HUES48 (cell line): ENCODE results near the gene TRPV5.

Experiments
- H3K27ac ChIP-seq: one replicate; pipeline ENCODE4 v1.7.0; 2013; ENCODE audit warnings: low read depth, low read length, inconsistent platforms
- H3K27me3 ChIP-seq: 2 replicates; pipeline ENCODE4 v1.6.1; 2013; ENCODE audit warnings: mild to moderate bottlenecking, low read length; ENCODE audit not compliant: control insufficient read depth, insufficient read depth
- H3K36me3 ChIP-seq: 2 replicates; pipeline ENCODE4 v1.6.1; 2013; ENCODE audit warnings: low read length; ENCODE audit not compliant: control insufficient read depth, insufficient read depth
- H3K4me1 ChIP-seq: 2 replicates; pipeline ENCODE4 v1.6.1; 2013; ENCODE audit warnings: mild to moderate bottlenecking, low read length; ENCODE audit not compliant: control insufficient read depth, insufficient read depth
- H3K4me3 ChIP-seq: 2 replicates; pipeline ENCODE4 v1.5.1; 2013; ENCODE audit warnings: mild to moderate bottlenecking, low read depth, low read length
- H3K9ac ChIP-seq: 2 replicates; pipeline ENCODE4 v1.6.1; 2013; ENCODE audit warnings: mild to moderate bottlenecking, low read depth, low read length, moderate library complexity
- H3K9me3 ChIP-seq: 2 replicates; pipeline ENCODE4 v1.6.1; 2013; ENCODE audit warnings: low read length; ENCODE audit not compliant: control insufficient read depth, insufficient read depth

The TRPV5 gene

DNA sequence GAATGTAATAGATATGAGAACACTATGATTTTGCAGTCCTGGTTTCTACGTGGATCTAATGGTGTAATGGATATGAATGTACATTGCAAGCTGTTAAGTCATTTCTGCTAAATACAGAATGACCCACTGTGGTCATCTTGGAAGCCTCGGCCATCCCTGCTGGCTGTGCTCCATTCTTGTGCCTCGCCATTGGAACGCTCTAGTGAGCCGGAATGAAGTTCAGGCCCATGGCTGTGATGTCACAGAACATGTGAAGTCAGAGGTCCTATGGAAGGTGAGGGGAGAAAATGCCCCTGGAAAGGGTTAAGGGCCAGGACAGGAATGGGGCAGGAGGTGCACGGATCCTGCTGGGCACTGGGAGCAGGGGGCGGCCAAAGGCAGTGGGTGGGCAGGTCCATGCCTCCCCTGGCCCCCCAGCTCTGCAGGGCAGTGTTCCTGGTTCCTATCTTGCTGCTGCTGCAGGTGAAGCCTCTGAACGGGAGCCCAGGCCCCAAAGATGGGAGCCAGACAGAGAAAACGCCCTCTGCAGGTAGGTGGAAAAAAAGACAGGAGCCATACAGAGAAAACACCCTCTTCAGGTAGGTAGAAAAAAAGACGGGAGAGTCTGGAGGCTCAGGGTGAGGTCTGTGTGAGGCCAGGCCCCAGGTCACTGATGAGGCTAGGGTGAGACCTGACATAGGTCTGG is 5.8 kb upstream of the TRPV5 start, which contains the start of gene LLCFC1:
Gene LLCFC1, plus strand, starts transcription at position 259 of the 685 bp plus-strand sequence. Its CDS starts 138 bp downstream, at position 397.
- H3K9ac ChIP-seq = no peak within 1 kb of the TSS
- H3K27me3 ChIP-seq = no peaks in the 10 kb centered on the region
- no peaks in the 10 kb centered on the region for H3K36me3 ChIP-seq
- H3K4me3 ChIP-seq = no peak within 1 kb of the TSS
- no peaks in the 10 kb centered on the region for H3K4me1 ChIP-seq
- no peak within 1 kb of the TSS for H3K27ac ChIP-seq
- no peaks in the 10 kb centered on the region for H3K9me3 ChIP-seq

- Histone ChIP-seq H3K36me3 (no peaks in the 10 kb centered on the region), H3K4me1 (no peaks in the 10 kb centered on the region), H3K27ac (no peak overlapping the region), H3K9ac (no peak overlapping the region), H3K27me3 (no peaks in the 10 kb centered on the region), H3K4me3 (no peak overlapping the region), H3K9me3 (no peaks in the 10 kb centered on the region)
These were observed 5.1 kb upstream of the TRPV5 start for GRCh38 chr7:142938611-142939010.

GRCh38 chr7:142935941-142936565 is 2.5 kb upstream of the TRPV5 start:
- no peaks in the 10 kb centered on the region for H3K36me3 ChIP-seq
- no peak overlapping the region for H3K4me3 ChIP-seq
- no peak overlapping the region for H3K9ac ChIP-seq
- no peaks in the 10 kb centered on the region; the same call in 1 of the 2 replicates for H3K4me1 ChIP-seq
- no peak overlapping the region for H3K27ac ChIP-seq
- H3K27me3 ChIP-seq = no peaks in the 10 kb centered on the region
- no peaks in the 10 kb centered on the region for H3K9me3 ChIP-seq

- Histone ChIP-seq H3K27me3 (no peaks in the 10 kb centered on the region), H3K27ac (no peak overlapping the region), H3K36me3 (no peaks in the 10 kb centered on the region), H3K4me3 (no peak overlapping the region), H3K9ac (no peak overlapping the region), H3K9me3 (no peaks in the 10 kb centered on the region), H3K4me1 (no peaks in the 10 kb centered on the region; the same call in 1 of the 2 replicates)
These were observed 510 bp upstream of the TRPV5 start for GRCh38 chr7:142934056-142934455.

GRCh38 chr7:142933092-142933475 is 462 bp downstream of the TRPV5 start:
- Histone ChIP-seq H3K9me3 (no peaks in the 10 kb centered on the region), H3K36me3 (no peaks in the 10 kb centered on the region), H3K9ac (no peak overlapping the region), H3K4me1 (no peaks in the 10 kb centered on the region; the same call in 1 of the 2 replicates), H3K4me3 (no peak overlapping the region), H3K27ac (no peak overlapping the region), H3K27me3 (no peaks in the 10 kb centered on the region)

GRCh38 chr7:142932386-142933091 is 1.0 kb downstream of the TRPV5 start:
- no peak overlapping the region for H3K4me3 ChIP-seq
- H3K9ac ChIP-seq = no peak overlapping the region
- no peaks in the 10 kb centered on the region for H3K36me3 ChIP-seq
- no peaks in the 10 kb centered on the region for H3K9me3 ChIP-seq
- no peaks in the 10 kb centered on the region; the same call in 1 of the 2 replicates for H3K4me1 ChIP-seq
- H3K27me3 ChIP-seq = no peaks in the 10 kb centered on the region
- no peak overlapping the region for H3K27ac ChIP-seq

GRCh38 chr7:142930126-142930730 is 3.3 kb downstream of the TRPV5 start:
- Histone ChIP-seq H3K27ac (no peak overlapping the region), H3K27me3 (peaks cover 15% of the 10 kb centered on the region), H3K9me3 (no peaks in the 10 kb centered on the region), H3K4me1 (no peaks in the 10 kb centered on the region; the same call in 1 of the 2 replicates), H3K9ac (no peak overlapping the region), H3K4me3 (no peak overlapping the region), H3K36me3 (no peaks in the 10 kb centered on the region)

DNA sequence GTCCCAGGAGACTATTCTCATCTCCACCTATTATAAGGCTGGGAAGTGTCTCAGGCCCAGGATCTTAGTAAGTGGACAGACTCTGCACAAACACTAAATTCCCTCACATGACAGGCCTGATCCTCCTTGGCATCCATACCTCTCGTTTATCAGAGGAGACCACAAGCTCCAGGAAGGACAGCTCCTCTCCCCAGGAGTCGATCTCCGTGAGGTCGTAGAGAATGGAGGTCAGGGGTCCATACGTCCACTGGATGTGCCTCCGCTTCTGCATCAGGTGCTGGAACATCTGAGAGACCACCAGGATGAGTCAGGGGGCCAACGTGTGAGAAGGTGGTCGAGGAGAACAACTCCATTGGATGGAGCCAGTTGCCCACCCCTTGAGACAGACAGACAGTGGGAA is 5.6 kb downstream of the TRPV5 start:
- H3K4me1 ChIP-seq = no peaks in the 10 kb centered on the region; the same call in 1 of the 2 replicates

GRCh38 chr7:142927085-142927745 is 6.3 kb downstream of the TRPV5 start:
- Histone ChIP-seq H3K4me1 (no peaks in the 10 kb centered on the region), H3K9me3 (no peaks in the 10 kb centered on the region), H3K27me3 (peaks cover 15% of the 10 kb centered on the region), H3K9ac (no peak overlapping the region), H3K36me3 (no peaks in the 10 kb centered on the region), H3K27ac (no peak overlapping the region), H3K4me3 (no peak overlapping the region)

More for the DNA sequence above, 5.6 kb downstream of the TRPV5 start:
- no peak overlapping the region for H3K9ac ChIP-seq
- peaks cover 15% of the 10 kb centered on the region for H3K27me3 ChIP-seq
- no peak overlapping the region for H3K4me3 ChIP-seq
- no peaks in the 10 kb centered on the region for H3K36me3 ChIP-seq
- no peak overlapping the region for H3K27ac ChIP-seq
- H3K9me3 ChIP-seq = no peaks in the 10 kb centered on the region

DNA sequence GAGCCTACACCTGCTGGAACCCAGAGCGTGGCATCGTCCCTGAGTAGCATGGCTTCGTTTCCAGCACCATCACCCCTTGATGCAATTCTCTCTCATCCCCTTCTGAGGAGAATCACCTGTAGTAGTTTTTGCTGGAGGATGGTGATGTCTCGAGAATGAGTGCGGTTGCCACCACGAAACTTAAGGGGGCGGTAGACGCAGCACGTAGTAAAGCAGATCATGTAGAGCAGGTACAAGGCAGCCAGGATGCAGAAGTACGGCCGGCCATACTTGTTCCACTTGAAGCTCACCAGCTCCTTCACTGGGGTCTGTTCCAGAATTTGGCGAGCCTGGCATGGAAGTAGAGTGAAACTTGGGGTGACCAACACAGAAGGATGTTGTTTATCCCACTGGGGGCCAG is 8.1 kb downstream of the TRPV5 start:
- H3K27ac ChIP-seq = no peak overlapping the region
- H3K36me3 ChIP-seq = no peaks in the 10 kb centered on the region
- no peaks in the 10 kb centered on the region for H3K4me1 ChIP-seq
- H3K27me3 ChIP-seq = peaks cover 15% of the 10 kb centered on the region
- no peak overlapping the region for H3K9ac ChIP-seq
- H3K9me3 ChIP-seq = no peaks in the 10 kb centered on the region
- H3K4me3 ChIP-seq = no peak overlapping the region
